ENCODE data around the gene KCNJ5.

GRCh38 chr11:128900468-128900867, 9.3 kb downstream of the KCNJ5 start:
- TF ChIP-seq POLR2A (IDR thresholded peaks at IDR 0.05) (no peak), CTCF (IDR thresholded peaks at IDR 0.05) (no peak)

Measured in uterus (tissue), 2 donors.